ELR (cell line): ENCODE results near the gene SPIRE1.
A peak's percentile ranks its signal among the peaks of the same experiment; 100 is the strongest.
"Not testable (repeated sequence)": the region's sequence is repeated elsewhere in the genome, so short reads cannot be mapped to it uniquely, and the experiment has no call there.

ENCODE experiments used
- DNase-seq: peaks from one replicate; pipeline ENCODE4 v3.0.0-alpha.2; 2015; ENCODE audit warnings: low read depth

Gene SPIRE1

DNA sequence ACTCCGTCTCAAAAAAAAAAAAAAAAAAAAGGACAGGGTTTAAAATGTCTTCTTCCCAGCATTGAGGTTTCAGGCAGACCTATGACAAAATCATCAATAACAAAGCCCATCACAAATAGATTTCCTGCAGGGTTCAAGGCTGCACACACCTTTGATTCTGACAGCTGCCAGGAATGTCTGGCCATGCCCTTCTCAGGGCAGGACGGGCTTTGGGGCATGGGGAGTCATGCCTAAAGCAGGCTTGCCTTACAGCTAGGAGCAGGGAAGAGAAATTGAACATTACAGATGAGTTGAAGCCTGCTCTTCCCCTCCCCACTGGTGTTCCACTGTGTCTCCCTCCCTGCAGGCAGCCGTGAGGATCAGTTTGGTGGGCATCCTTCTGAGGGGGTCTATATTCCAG is 246.5 kb downstream of the SPIRE1 start:
- no peak for DNase-seq

DNA sequence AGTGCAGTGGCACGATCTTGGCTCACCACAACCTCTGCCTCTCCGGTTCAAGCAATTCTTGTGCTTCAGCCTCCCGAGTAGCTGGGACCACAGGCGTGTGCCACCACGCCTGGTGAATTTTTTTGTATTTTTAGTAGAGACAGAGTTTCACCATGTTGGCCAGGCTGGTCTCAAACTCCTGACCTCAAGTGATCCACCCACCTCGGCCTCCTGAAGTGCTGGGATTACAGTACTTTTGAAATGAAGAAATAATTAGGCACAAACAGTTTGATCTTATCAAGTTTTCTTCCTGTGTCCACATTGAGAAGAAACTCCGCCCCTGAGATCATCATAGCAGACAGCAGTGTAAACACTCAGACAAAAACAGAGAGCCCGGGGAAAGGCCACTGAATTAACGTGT is 247.2 kb downstream of the SPIRE1 start:
- DNase-seq, result not testable (repeated sequence)

DNA sequence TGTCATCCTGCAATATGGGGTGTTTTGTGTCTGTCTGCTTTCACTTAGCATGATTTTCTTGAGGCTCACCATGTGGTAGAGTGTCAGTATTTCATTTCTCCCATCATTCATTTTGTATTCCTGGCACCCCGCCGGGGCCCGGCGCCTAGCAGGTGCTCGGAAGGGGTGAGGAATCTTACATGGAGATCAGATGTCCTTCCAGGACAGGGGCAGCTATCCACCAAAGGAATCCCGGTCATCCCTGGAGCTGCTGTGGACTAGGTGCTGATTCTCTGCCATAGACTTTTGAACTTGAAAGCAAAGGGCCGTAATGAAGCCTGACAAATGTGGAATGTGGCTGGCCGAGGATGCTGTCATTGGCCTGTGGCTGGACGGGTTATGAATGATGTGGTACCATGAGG is 247.8 kb downstream of the SPIRE1 start:
- DNase-seq, result no peak

DNA sequence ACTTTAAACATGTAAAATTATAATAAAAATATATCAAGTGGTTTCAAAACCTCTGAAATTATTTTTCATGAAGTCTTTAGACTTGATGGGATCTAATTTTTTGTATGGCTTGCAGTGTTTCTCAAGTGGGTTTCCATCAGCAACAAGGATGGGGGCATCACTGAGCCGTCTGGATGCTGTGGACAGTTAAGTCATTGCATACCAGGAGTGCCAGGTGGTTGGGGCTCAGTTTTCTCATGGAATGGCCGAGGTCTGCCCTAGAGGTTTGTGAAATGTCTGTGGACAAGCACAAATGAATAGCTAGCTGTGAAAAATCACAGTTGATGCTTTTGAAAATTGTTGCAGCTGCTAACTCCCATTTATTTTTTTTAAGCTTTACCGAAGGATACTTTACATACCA is 248.4 kb downstream of the SPIRE1 start:
- DNase-seq, result peak; percentile 25

DNA sequence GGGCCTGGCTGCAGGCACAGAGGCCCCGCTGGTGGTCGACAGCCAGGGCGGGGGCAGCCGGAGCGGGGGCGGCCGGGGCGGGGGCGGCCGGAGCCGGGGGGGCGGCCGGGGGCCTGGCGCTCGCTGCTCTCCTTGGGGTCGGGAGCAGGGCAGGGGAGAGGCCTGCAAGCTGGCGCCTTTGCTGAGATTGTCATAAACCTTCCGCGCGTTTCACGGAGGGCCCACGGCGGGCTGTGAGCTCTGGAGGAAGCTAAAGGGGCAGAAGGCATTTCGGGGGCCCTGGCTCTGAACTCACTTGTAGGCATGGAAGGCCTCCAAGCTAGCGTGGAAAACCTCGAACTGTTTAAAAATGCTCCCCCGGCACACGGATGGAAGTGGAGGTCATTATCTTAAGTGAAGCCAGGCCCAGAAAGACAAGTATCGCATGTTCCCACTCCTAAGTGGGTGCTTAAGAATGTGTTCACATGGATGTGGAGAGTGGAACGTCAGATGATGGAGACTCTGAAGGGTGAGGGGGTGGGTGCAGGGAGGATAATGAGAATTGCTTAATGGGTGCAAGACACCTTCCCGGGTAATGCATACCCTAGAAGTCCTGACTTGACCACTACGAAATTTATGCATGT is 249.5 kb downstream of the SPIRE1 start:
- DNase-seq, result peak; percentile 30

DNA sequence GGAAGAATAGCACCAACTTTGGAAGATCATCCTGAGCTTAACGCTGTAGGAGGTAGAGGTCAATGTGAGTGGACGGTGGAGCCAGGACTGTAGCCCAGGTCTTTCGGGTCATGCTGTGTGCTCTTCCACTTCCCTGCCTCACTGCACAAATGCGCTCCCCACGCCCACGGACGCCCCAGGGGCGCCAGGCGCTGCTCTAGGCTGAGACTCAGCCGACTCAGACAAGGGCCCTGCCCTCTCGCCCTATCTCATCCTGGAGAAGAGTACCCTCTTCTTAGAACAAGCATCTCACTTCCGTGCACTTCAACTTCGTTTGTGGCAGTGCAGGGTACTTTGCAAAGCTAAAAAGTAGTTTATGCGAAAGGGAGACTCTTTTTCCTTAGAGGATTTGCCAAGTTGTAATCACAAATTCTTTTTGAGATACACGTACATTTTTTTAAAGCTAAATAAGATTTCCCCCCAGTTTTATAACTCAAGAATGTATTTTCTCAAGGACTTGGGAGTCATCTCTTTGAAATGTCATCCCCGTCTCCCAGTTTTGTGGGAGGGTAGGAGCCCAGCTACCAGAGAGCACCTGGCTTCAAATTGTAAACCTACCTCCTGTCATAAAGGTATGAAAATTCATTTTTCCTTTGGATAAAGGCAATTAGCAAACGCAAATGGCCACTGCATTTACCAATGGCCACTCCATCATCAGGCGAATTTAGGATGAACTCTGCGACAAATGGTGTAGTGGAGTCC is 251.4 kb downstream of the SPIRE1 start:
- DNase-seq, result no peak

DNA sequence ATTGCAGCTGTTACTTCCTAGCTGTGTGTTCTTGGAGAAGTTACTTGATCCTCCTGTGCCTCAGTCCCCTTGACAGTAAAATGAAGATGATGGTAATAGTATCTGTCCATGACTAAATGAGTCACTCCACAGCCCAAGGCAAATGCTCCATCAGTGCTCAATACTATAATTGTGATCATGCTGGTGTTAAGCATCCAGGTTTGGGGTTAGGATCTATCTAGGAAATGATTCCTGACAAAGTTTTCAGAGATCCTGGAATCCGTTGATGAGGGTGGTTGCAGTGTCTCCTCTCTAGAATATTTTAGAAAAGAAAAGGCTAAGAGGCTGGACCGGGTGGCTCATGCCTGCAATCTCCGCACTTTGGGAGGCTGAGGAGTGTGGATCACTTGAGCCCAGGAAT is 252.8 kb downstream of the SPIRE1 start:
- peak; percentile 30 for DNase-seq

DNA sequence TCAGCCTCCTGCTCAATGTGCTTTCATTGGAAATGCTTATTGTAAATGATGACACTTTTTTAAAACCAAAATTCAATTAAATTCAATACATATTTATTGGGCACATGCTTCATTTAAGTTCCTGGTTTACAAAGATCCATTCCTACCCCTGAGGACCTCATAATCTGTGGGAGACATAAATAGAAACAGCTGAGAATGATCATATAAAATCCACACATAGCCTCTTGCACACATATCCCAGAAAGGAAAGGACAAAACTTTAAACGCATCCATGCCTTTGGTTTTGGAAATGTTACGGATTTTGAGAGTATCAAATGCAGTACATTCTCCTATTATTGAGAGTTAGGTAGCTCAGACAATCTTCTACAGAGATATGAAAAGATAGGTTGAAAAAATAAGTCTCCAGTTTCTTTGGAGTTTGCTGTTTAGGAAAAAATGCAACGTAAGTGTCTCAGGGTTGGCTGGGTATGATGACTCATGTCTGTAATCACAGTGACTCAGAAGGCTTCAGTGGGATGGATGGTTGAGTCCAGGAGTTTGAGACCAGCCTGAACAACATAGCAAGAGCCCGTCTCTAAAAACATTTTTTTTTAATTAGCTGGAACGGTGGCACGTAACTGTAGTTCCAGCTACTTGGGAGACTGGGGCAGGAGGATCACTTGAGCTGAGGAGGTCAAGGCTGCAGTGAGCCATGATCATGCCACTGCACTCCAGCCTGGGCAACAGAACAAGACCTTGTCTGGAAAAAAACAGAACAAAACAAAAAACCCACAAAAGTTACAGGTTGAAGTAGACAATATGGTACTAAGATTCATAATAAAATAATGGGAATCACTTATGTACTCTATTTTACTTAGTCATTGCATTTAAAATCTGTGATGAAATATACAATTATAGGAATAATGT is 254.1 kb downstream of the SPIRE1 start:
- DNase-seq, result peak; percentile 94

DNA sequence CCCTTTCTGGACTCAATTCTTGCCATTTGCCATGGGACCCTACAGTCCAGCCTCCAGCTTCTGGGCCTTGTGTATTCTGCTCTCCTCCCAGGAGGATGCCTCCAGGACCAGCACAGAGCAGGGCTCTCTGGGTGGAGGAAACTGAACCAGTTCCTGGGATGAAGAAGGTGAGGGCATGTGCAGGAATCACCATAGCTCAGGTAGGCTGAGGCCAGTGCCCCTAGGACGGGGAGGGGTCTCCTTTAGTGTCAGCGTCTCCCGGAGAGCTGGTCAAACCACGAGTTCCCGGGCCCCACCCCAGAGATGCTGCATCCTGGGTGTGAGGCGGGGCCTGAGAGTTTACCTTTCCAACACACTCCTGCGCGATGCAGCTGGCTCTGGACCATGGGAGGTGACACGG is 256.0 kb downstream of the SPIRE1 start:
- no peak for DNase-seq

DNA sequence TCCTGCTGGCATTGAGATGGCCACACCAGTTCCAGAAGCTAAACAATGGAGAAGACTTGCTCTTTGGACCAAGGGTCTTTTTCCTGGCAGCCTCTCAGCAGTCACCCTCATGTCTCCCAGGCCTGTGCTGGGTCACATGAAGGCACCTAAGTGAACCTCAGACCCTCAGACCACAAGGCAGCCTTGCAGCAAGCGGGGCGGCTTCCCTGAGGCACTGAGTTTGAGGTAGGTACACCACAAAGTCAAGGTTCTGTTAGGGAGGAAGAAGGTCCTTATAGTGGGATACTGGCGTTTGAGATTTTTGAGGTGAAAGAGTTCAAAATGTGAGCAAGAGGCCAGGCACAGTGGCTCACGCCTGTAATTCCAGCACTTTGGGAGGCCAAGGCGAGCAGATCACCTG is 258.7 kb downstream of the SPIRE1 start:
- DNase-seq, result no peak

DNA sequence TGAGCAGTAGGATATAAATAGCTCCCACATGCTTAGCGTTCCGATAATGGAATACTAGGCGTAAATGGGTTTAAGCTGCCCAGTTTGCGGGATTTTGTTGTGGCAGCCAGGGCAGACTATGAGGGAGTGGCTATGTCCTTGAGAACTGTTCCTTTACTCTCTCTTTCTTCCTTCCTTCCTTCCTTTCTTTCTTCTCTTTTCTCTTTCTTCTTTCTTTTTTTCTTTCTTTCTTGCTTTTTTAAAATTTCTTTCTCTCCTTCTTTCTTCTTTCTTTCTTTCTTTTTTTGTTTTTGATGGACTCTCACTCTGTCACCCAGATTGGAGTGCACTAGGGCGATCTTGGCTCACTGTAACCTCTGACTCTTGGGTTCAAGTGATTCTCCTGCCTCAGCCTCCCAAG is 259.3 kb downstream of the SPIRE1 start:
- no peak for DNase-seq

DNA sequence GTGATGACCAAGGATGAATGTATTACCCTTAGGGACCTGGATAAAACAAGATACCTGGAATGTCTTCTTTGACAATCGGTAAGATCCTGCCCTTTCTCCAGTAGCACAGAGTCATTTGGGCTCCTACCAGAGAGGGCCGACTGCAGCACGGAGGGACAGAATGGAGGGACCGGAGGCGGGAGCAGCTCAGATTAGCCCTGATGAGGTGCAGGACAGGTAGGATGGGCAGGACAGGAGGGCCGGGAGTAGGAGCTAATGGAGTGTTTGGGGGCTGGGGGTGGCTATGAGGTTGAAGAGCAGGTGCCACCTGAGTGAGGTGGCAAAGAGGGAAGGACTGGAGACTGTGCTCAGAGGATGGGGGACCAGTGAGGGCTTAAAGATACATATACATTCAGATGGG is 260.1 kb downstream of the SPIRE1 start:
- no peak for DNase-seq

DNA sequence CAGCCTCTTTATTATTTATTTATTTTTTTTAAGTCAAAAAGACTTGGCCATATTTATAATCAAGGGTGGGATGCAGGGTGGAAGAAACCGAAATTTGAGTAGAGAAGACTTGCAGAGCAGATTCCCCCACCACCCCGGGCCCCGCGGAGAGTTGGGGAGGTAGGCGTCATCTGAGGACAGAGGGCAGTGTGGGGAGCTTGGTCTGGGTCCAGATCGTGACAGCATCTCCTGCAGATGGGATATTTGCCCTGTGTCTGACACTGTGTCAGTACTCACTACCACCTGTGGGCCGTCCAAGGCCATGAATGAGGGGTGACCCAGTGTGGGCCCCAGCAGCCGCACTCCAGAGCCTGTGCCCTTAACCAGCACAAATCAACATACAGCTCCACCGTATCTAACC is 260.7 kb downstream of the SPIRE1 start:
- no peak for DNase-seq
